A204.1 (cell line): Measurements from ENCODE around the gene PIGP.
"Not testable (repeated sequence)": the region's sequence is repeated elsewhere in the genome, so short reads cannot be mapped to it uniquely, and the experiment has no call there.

Experiments used
- FAIRE-seq: peaks from 2 replicates; lab custom pipeline; 2012; peaks lifted over from hg19 to GRCh38; lab: Jason Lieb, UNC

PIGP gene

GRCh38 chr21:37075214-37075770, 2.4 kb upstream of the PIGP start:
- FAIRE-seq, result no peak

GRCh38 chr21:37074546-37074945, 1.7 kb upstream of the PIGP start:
- no peak for FAIRE-seq

GRCh38 chr21:37074197-37074510, 1.3 kb upstream of the PIGP start:
- no peak for FAIRE-seq

GRCh38 chr21:37073417-37074196, 736 bp upstream of the PIGP start:
- FAIRE-seq, result no peak

GRCh38 chr21:37072274-37072987, 440 bp downstream of the PIGP start:
- no peak for FAIRE-seq

- FAIRE-seq, result no peak
Observed at GRCh38 chr21:37071561-37072273, 1.2 kb downstream of the PIGP start.

GRCh38 chr21:37065561-37066177, 7.2 kb downstream of the PIGP start:
- no peak for FAIRE-seq

GRCh38 chr21:37064841-37065240, 8.0 kb downstream of the PIGP start:
- FAIRE-seq, result no peak

- FAIRE-seq, result no peak
Observed at GRCh38 chr21:37063433-37063832, 9.4 kb downstream of the PIGP start.

GRCh38 chr21:37062593-37062935, 10.3 kb downstream of the PIGP start:
- FAIRE-seq, result no peak

- FAIRE-seq, result no peak
Observed at GRCh38 chr21:37061926-37062592, 10.8 kb downstream of the PIGP start.

- no peak for FAIRE-seq
Observed at GRCh38 chr21:37060296-37060695, 12.6 kb downstream of the PIGP start.

- FAIRE-seq, result no peak
Observed at GRCh38 chr21:37059181-37059580, 13.7 kb downstream of the PIGP start.

- no peak for FAIRE-seq
Observed at GRCh38 chr21:37058261-37058660, 14.6 kb downstream of the PIGP start.

- no peak for FAIRE-seq
Observed at GRCh38 chr21:37057614-37058013, 15.3 kb downstream of the PIGP start.

- FAIRE-seq, result no peak
Observed at GRCh38 chr21:37055271-37055855, 17.5 kb downstream of the PIGP start.

GRCh38 chr21:37049741-37050140, 23.1 kb downstream of the PIGP start:
- not testable (repeated sequence) for FAIRE-seq

- FAIRE-seq, result no peak
Observed at GRCh38 chr21:37047079-37047478, 25.8 kb downstream of the PIGP start.

GRCh38 chr21:37045556-37045955, 27.3 kb downstream of the PIGP start:
- FAIRE-seq, result no peak

GRCh38 chr21:37045149-37045548, 27.7 kb downstream of the PIGP start:
- FAIRE-seq, result no peak

GRCh38 chr21:37044643-37045042, 28.2 kb downstream of the PIGP start:
- FAIRE-seq, result no peak

GRCh38 chr21:37043818-37044217, 29.1 kb downstream of the PIGP start:
- no peak for FAIRE-seq
